ENCODE measurements around the gene MTERF4.

MTERF4 gene

GRCh38 chr2:241091734-241092445, 10.2 kb downstream of the MTERF4 start:
- no peak for DNase-seq

- DNase-seq, result peak in 2 of 56 donors; percentile 16 to 23
Observed at GRCh38 chr2:241091201-241091600, 10.9 kb downstream of the MTERF4 start.

GRCh38 chr2:241088791-241089732, 13.0 kb downstream of the MTERF4 start:
- no peak for DNase-seq

- no peak for DNase-seq
Observed at GRCh38 chr2:241088376-241088775, 13.7 kb downstream of the MTERF4 start.

- no peak for DNase-seq
Observed at GRCh38 chr2:241087420-241088268, 14.4 kb downstream of the MTERF4 start.

- no peak for DNase-seq
Observed at GRCh38 chr2:241084856-241085444, 17.1 kb downstream of the MTERF4 start.

GRCh38 chr2:241083091-241083415, 19.0 kb downstream of the MTERF4 start:
- DNase-seq, result no peak

GRCh38 chr2:241082341-241083090, 19.6 kb downstream of the MTERF4 start:
- DNase-seq, result no peak

- DNase-seq, result no peak
Observed at GRCh38 chr2:241081643-241082340, 20.3 kb downstream of the MTERF4 start.

- no peak for DNase-seq
Observed at GRCh38 chr2:241081190-241081642, 20.9 kb downstream of the MTERF4 start.

GRCh38 chr2:241080405-241081189, 21.5 kb downstream of the MTERF4 start:
- DNase-seq, result no peak

- DNase-seq, result no peak
Observed at GRCh38 chr2:241074901-241075540, 27.1 kb downstream of the MTERF4 start.

GRCh38 chr2:241074065-241074818, 27.8 kb downstream of the MTERF4 start:
- no peak for DNase-seq

- no peak for DNase-seq
Observed at GRCh38 chr2:241073166-241074064, 28.7 kb downstream of the MTERF4 start.

GRCh38 chr2:241072553-241073165, 29.4 kb downstream of the MTERF4 start:
- DNase-seq, result no peak

GRCh38 chr2:241072151-241072550, 29.9 kb downstream of the MTERF4 start:
- no peak for DNase-seq
